IPS-18c (cell line): ENCODE data around the gene SLC6A5.

Experiments
- H3K4me3 ChIP-seq: 2 replicates; pipeline ENCODE4 v1.7.0; 2013; ENCODE audit warnings: low read depth, mild to moderate bottlenecking, low read length, moderate library complexity; ENCODE audit not compliant: insufficient read depth
- H3K9me3 ChIP-seq: one replicate; pipeline ENCODE4 v1.6.1; 2013; ENCODE audit warnings: mild to moderate bottlenecking, low read length, moderate library complexity; ENCODE audit not compliant: control insufficient read depth, insufficient read depth

SLC6A5 gene

GRCh38 chr11:20609727-20610707 lies 10.6 kb downstream of the SLC6A5 start:
- H3K9me3 ChIP-seq: no peaks in the 10 kb centered on the region
- no peak overlapping the region for H3K4me3 ChIP-seq

- no peaks in the 10 kb centered on the region for H3K9me3 ChIP-seq
- H3K4me3 ChIP-seq: no peak overlapping the region
Measured at GRCh38 chr11:20610825-20611224, 11.4 kb downstream of the SLC6A5 start.

- no peaks in the 10 kb centered on the region for H3K9me3 ChIP-seq
- H3K4me3 ChIP-seq: no peak overlapping the region
Measured at GRCh38 chr11:20611445-20611844, 12.0 kb downstream of the SLC6A5 start.

- no peaks in the 10 kb centered on the region for H3K9me3 ChIP-seq
- H3K4me3 ChIP-seq: no peak overlapping the region
Measured at GRCh38 chr11:20611892-20612291, 12.5 kb downstream of the SLC6A5 start.

- Histone ChIP-seq H3K9me3 (no peaks in the 10 kb centered on the region), H3K4me3 (no peak overlapping the region)
Measured at GRCh38 chr11:20612416-20612815, 13.0 kb downstream of the SLC6A5 start.

GRCh38 chr11:20616920-20617319 lies 17.5 kb downstream of the SLC6A5 start:
- Histone ChIP-seq H3K4me3 (no peak overlapping the region), H3K9me3 (no peaks in the 10 kb centered on the region)

- H3K4me3 ChIP-seq: no peak overlapping the region
- no peaks in the 10 kb centered on the region for H3K9me3 ChIP-seq
Measured at GRCh38 chr11:20617346-20618005, 18.1 kb downstream of the SLC6A5 start.

- Histone ChIP-seq H3K9me3 (no peaks in the 10 kb centered on the region), H3K4me3 (no peak overlapping the region)
Measured at GRCh38 chr11:20618083-20618482, 18.7 kb downstream of the SLC6A5 start.

- no peak overlapping the region for H3K4me3 ChIP-seq
Measured at GRCh38 chr11:20620988-20621387, 21.6 kb downstream of the SLC6A5 start.

GRCh38 chr11:20621679-20622078 lies 22.3 kb downstream of the SLC6A5 start:
- H3K9me3 ChIP-seq: no peaks in the 10 kb centered on the region
- no peak overlapping the region for H3K4me3 ChIP-seq

More at GRCh38 chr11:20620988-20621387, 21.6 kb downstream of the SLC6A5 start:
- H3K9me3 ChIP-seq: no peaks in the 10 kb centered on the region

- H3K9me3 ChIP-seq: no peaks in the 10 kb centered on the region
- H3K4me3 ChIP-seq: no peak overlapping the region
Measured at GRCh38 chr11:20623252-20623651, 23.8 kb downstream of the SLC6A5 start.

GRCh38 chr11:20626279-20626678 lies 26.9 kb downstream of the SLC6A5 start:
- H3K4me3 ChIP-seq: no peak overlapping the region
- no peaks in the 10 kb centered on the region for H3K9me3 ChIP-seq

- Histone ChIP-seq H3K4me3 (no peak overlapping the region), H3K9me3 (no peaks in the 10 kb centered on the region)
Measured at GRCh38 chr11:20627026-20627425, 27.6 kb downstream of the SLC6A5 start.

GRCh38 chr11:20627701-20628100 lies 28.3 kb downstream of the SLC6A5 start:
- no peaks in the 10 kb centered on the region for H3K9me3 ChIP-seq
- no peak overlapping the region for H3K4me3 ChIP-seq

GRCh38 chr11:20631519-20632168 lies 32.2 kb downstream of the SLC6A5 start:
- H3K4me3 ChIP-seq: no peak overlapping the region
- H3K9me3 ChIP-seq: peaks cover 2% of the 10 kb centered on the region

- no peak overlapping the region for H3K4me3 ChIP-seq
- H3K9me3 ChIP-seq: peaks cover 2% of the 10 kb centered on the region
Measured at GRCh38 chr11:20632169-20632532, 32.7 kb downstream of the SLC6A5 start.

GRCh38 chr11:20634044-20634443 lies 34.6 kb downstream of the SLC6A5 start:
- no peak overlapping the region for H3K4me3 ChIP-seq
- H3K9me3 ChIP-seq: peaks cover 2% of the 10 kb centered on the region

- Histone ChIP-seq H3K9me3 (peaks cover 2% of the 10 kb centered on the region), H3K4me3 (no peak overlapping the region)
Measured at GRCh38 chr11:20634781-20635180, 35.4 kb downstream of the SLC6A5 start.
